IMR-90 (cell line): ENCODE results near the gene HAND1. TPM values are rescaled to one million over a fixed set of nuclear protein-coding genes. Genes with fewer than 3 reads are reported as not detected.

Source experiments
- ATAC-seq: fragments of 200-7000 bp; cut with Tn5 transposase; 2 replicates; pipeline ENCODE4 v1.9.1; 2020; ENCODE audit warnings: low read depth, mild to moderate bottlenecking, moderate library complexity
- BruUV-seq: library from RNA; stranded (reverse); fragments of 400-500 nt; replicated peaks from 2 replicates; lab custom pipeline; 2021; lab: Mats Ljungman, UMichigan
- CTCF ChIA-PET: fragments of 300-600 bp; formaldehyde crosslinking; extraction: SDS; loops from one replicate; lab custom pipeline; 2021; ENCODE audit warnings: antibody characterized with exemption; lab: Yijun Ruan, JAX
- POLR2A ChIA-PET: fragments of 300-600 bp; sonication (Branson Sonifier 250); formaldehyde crosslinking; loops from one replicate; lab custom pipeline; 2022; ENCODE audit warnings: antibody characterized with exemption; ENCODE audit not compliant: unreplicated experiment; lab: Charles Lee
- DNase-seq: peaks from one replicate; pipeline ENCODE4 v3.0.0; 2013
- H2AFZ ChIP-seq: replicated peaks from 2 replicates; pipeline ENCODE3; 2013; ENCODE audit warnings: low read length, mild to moderate bottlenecking; ENCODE audit not compliant: poor library complexity
- H2AK5ac ChIP-seq: 2 replicates; pipeline ENCODE4 v1.6.1; 2013; ENCODE audit warnings: low read depth, low read length, inconsistent platforms
- H2AK9ac ChIP-seq: replicated peaks from 2 replicates; pipeline ENCODE3; 2013; ENCODE audit warnings: mild to moderate bottlenecking, low read depth, low read length, moderate library complexity; ENCODE audit not compliant: poor library complexity
- H2BK120ac ChIP-seq: 2 replicates; pipeline ENCODE4 v1.6.1; 2013; ENCODE audit warnings: low read depth, low read length, inconsistent platforms
- H2BK15ac ChIP-seq: 3 replicates; pipeline ENCODE4 v1.6.1; 2013; ENCODE audit warnings: low read depth, low read length, inconsistent platforms
- H2BK20ac ChIP-seq: 2 replicates; pipeline ENCODE4 v1.6.1; 2013; ENCODE audit warnings: low read depth, mild to moderate bottlenecking, inconsistent platforms, low read length, moderate library complexity
- H2BK5ac ChIP-seq: 2 replicates; pipeline ENCODE4 v1.6.1; 2013; ENCODE audit warnings: mild to moderate bottlenecking, low read depth, low read length, inconsistent platforms; ENCODE audit not compliant: poor library complexity, severe bottlenecking
- H3K14ac ChIP-seq: replicated peaks from 2 replicates; pipeline ENCODE4 v1.6.1; 2013; ENCODE audit warnings: low read depth, low read length, inconsistent platforms
- H3K18ac ChIP-seq: 2 replicates; pipeline ENCODE4 v1.6.1; 2013; ENCODE audit warnings: low read depth, low read length, control low read depth
- H3K23ac ChIP-seq: 2 replicates; pipeline ENCODE4 v1.6.1; 2013; ENCODE audit warnings: low read depth, low read length, inconsistent platforms
- H3K27ac ChIP-seq: 2 replicates; pipeline ENCODE4 v1.5.1; 2013; ENCODE audit warnings: mild to moderate bottlenecking, control low read depth, low read length; ENCODE audit not compliant: insufficient read depth
- H3K27me3 ChIP-seq: 2 replicates; pipeline ENCODE4 v1.6.1; 2013; ENCODE audit warnings: low read length; ENCODE audit not compliant: control insufficient read depth, insufficient read depth
- H3K36me3 ChIP-seq: 2 replicates; pipeline ENCODE4 v1.6.1; 2013; ENCODE audit warnings: low read length, mixed read lengths; ENCODE audit not compliant: control insufficient read depth, insufficient read depth
- H3K4ac ChIP-seq: 2 replicates; pipeline ENCODE4 v1.6.1; 2013; ENCODE audit warnings: low read depth, low read length, inconsistent platforms
- H3K4me1 ChIP-seq: 2 replicates; pipeline ENCODE4 v1.6.1; 2013; ENCODE audit warnings: low read length, mixed read lengths; ENCODE audit not compliant: control insufficient read depth, insufficient read depth
- H3K4me2 ChIP-seq: 2 replicates; pipeline ENCODE4 v1.6.1; 2013; ENCODE audit warnings: low read depth, mild to moderate bottlenecking, control low read depth, low read length, moderate library complexity
- H3K4me3 ChIP-seq: 2 replicates; pipeline ENCODE4 v1.5.1; 2013; ENCODE audit warnings: low read depth, mild to moderate bottlenecking, control low read depth, low read length, moderate library complexity; ENCODE audit not compliant: insufficient read depth
- H3K56ac ChIP-seq: 2 replicates; pipeline ENCODE4 v1.6.1; 2013; ENCODE audit warnings: low read length, inconsistent platforms; ENCODE audit not compliant: insufficient read depth; ENCODE audit errors: extremely low read depth
- H3K79me1 ChIP-seq, 2 experiments: 2 replicates each; pipeline ENCODE4 v1.6.1; 2013; ENCODE audit warnings: low read length in 2 of 2, inconsistent platforms in 1 of 2, low read depth in 1 of 2
- H3K9ac ChIP-seq: 2 replicates; pipeline ENCODE4 v1.6.1; 2013; ENCODE audit warnings: low read depth, low read length, control low read depth
- H3K9me1 ChIP-seq: 2 replicates; pipeline ENCODE4 v1.6.1; 2013; ENCODE audit warnings: low read length, inconsistent platforms; ENCODE audit not compliant: insufficient read depth
- H3K9me3 ChIP-seq: 2 replicates; pipeline ENCODE4 v1.6.1; 2013; ENCODE audit warnings: low read length; ENCODE audit not compliant: control insufficient read depth, insufficient read depth
- H4K20me1 ChIP-seq: 2 replicates; pipeline ENCODE4 v1.6.1; 2013; ENCODE audit warnings: low read length, inconsistent platforms; ENCODE audit not compliant: insufficient read depth
- H4K5ac ChIP-seq: 2 replicates; pipeline ENCODE4 v1.6.1; 2013; ENCODE audit warnings: mild to moderate bottlenecking, low read depth, low read length, control low read depth
- H4K8ac ChIP-seq, 2 experiments: 2 replicates each; pipeline ENCODE4 v1.6.1; 2013; ENCODE audit warnings: low read depth in 2 of 2, low read length in 2 of 2, control low read depth in 1 of 2, inconsistent platforms in 1 of 2
- H4K91ac ChIP-seq: 2 replicates; pipeline ENCODE4 v1.6.1; 2013; ENCODE audit warnings: low read depth, low read length, inconsistent platforms; ENCODE audit not compliant: insufficient read depth
- BHLHE40 ChIP-seq: fragments of 150-350 bp; IDR thresholded peaks from 2 replicates; pipeline ENCODE4 v1.6.1; 2016; ENCODE audit warnings: mild to moderate bottlenecking, low read depth, low read length
- CEBPB ChIP-seq: IDR thresholded peaks from 2 replicates; pipeline ENCODE4 v1.6.1; 2012; ENCODE audit warnings: low read depth, low read length, improper control_type of control experiment
- CHD1 ChIP-seq: IDR thresholded peaks from 2 replicates; pipeline ENCODE4 v1.6.1; 2012; ENCODE audit warnings: low read depth, low read length, improper control_type of control experiment
- MAFK ChIP-seq: IDR thresholded peaks from 2 replicates; pipeline ENCODE4 v1.6.1; 2012; ENCODE audit warnings: low read depth, low read length, improper control_type of control experiment
- MXI1 ChIP-seq: IDR thresholded peaks from 2 replicates; pipeline ENCODE4 v1.6.1; 2012; ENCODE audit warnings: low read depth, mild to moderate bottlenecking, low read length, moderate library complexity, borderline replicate concordance
- NFE2L2 ChIP-seq: fragments of 150-350 bp; IDR thresholded peaks from 2 replicates; pipeline ENCODE4 v1.6.1; 2016; ENCODE audit warnings: low read depth, mild to moderate bottlenecking, low read length
- RAD21 ChIP-seq: IDR thresholded peaks from 2 replicates; pipeline ENCODE4 v1.6.1; 2012; ENCODE audit warnings: low read length, improper control_type of control experiment
- WGBS, 2 experiments: methylation state at CpG; one replicate each; pipeline versions ENCODE4 v1.1.5 to v1.1.7; 2013; ENCODE audit warnings: missing lambda C conversion rate in 2 of 2; ENCODE audit not compliant: insufficient read length in 1 of 2; ENCODE audit errors: extremely low coverage in 2 of 2; 5-methylcytosine and 5-hydroxymethylcytosine counted together
- dilution Hi-C: fragments of 300-500 bp; cut with HindIII; formaldehyde crosslinking; loops from one replicate; pipeline ENCODE4 v1.14.3; 2018; ENCODE audit warnings: low sequenced_read_pairs; ENCODE audit not compliant: unreplicated experiment
- in situ Hi-C: fragments of 300-500 bp; cut with MboI; formaldehyde crosslinking; loops from 3 replicates; pipeline ENCODE4 v1.14.3; 2019; ENCODE audit warnings: low sequenced_read_pairs, inconsistent platforms, mixed read lengths
- intact Hi-C: fragments of 100-400 bp; cut with micrococcal nuclease; formaldehyde crosslinking; loops from 2 replicates; pipeline ENCODE4 v1.10.0; 2022
- polyA plus RNA-seq, 3 experiments: library from polyadenylated mRNA; depleted of rRNA; stranded (reverse); fragments of >200 nt; gene quantifications; 2 replicates each; pipeline ENCODE4 v1.2.3, GENCODE V29; 2012; ENCODE audit warnings: low replicate concordance in 1 of 3
- total RNA-seq: library from RNA; depleted of rRNA; stranded (reverse); fragments of >200 nt; gene quantifications from 2 replicates; pipeline ENCODE4 v1.2.3, GENCODE V29; 2012

The HAND1 gene
- total and polyA plus RNA-seq, 2 of the 4 experiments (the other 2 are of a cell fraction): not detected

GRCh38 chr5:154430961-154431630 lies 46.9 kb downstream of the HAND1 start:
- TF ChIP-seq NFE2L2 (no peak), CEBPB (no peak), CHD1 (no peak), RAD21 (no peak), BHLHE40 (no peak), MXI1 (no peak), MAFK (no peak)
- no peak overlapping the region for H2BK5ac ChIP-seq
- ATAC-seq (no peak), DNase-seq (no peak)
- dilution Hi-C loops: no loop called here
- H2BK15ac ChIP-seq: no peak overlapping the region
- in situ Hi-C loops: no loop called here
- ChIA-PET CTCF (interaction anchor here (1.1 kb wide), 1 partner anchor 358 kb away, joined by 3 read pairs; no protein-coding TSS in a partner anchor), POLR2A (no interaction called here)
- no peaks in the 10 kb centered on the region for H3K9me3 ChIP-seq
- no peak overlapping the region for H2BK20ac ChIP-seq
- no peak overlapping the region for H3K56ac ChIP-seq
- H3K27me3 ChIP-seq: no peaks in the 10 kb centered on the region
- H3K18ac ChIP-seq: no peak overlapping the region
- H3K9ac ChIP-seq: no peak overlapping the region
- H3K27ac ChIP-seq: no peak overlapping the region
- no peak overlapping the region for H2AK9ac ChIP-seq
- no peaks in the 10 kb centered on the region for H4K20me1 ChIP-seq
- WGBS, 2 experiments: no CpG with 5 or more reads among the region's 4 CpGs
- H3K4me3 ChIP-seq: no peak overlapping the region
- H2AFZ ChIP-seq: no peak overlapping the region
- H3K9me1 ChIP-seq: no peaks in the 10 kb centered on the region
- H3K23ac ChIP-seq: no peak overlapping the region
- H3K4ac ChIP-seq: no peak overlapping the region
- H3K79me1 ChIP-seq: no peaks in the 10 kb centered on the region; a peak in 1 of 4 replicates
- no TSS peak for BruUV-seq
- no peak overlapping the region for H3K14ac ChIP-seq
- H2BK120ac ChIP-seq: no peak overlapping the region
- peaks cover 5% of the 10 kb centered on the region; the same call in 1 of the 2 replicates for H3K36me3 ChIP-seq
- no peaks in the 10 kb centered on the region for H3K4me1 ChIP-seq
- H4K91ac ChIP-seq: no peak overlapping the region
- no peak overlapping the region for H2AK5ac ChIP-seq
- intact Hi-C loops: no loop called here
- H3K4me2 ChIP-seq: no peak overlapping the region
- no peak overlapping the region for H4K8ac ChIP-seq
- no peak overlapping the region for H4K5ac ChIP-seq
